ENCODE data around the gene CREB5.

GRCh38 chr7:28408105-28408959, 4.0 kb upstream of the CREB5 start:
- TF ChIP-seq POLR2A (IDR thresholded peaks at IDR 0.05; ENCODE audit: low read depth, low read length) (no peak), TAF1 (IDR thresholded peaks at IDR 0.05; ENCODE audit: borderline replicate concordance, low read depth, low read length) (no peak), POLR2AphosphoS5 (IDR thresholded peaks at IDR 0.05; ENCODE audit: low read depth, low read length) (no peak)

Data from GM12892 (cell line).